Measurements from ENCODE around the gene APBB1IP. TPM values are rescaled to one million over a fixed set of nuclear protein-coding genes. Genes with fewer than 3 reads are reported as not detected.

APBB1IP gene
- total and polyA plus RNA-seq, 2 donors (not counting 1 experiment from before 2014, with no cell fraction given): 60.1 to 97.0 TPM

GRCh38 chr10:26430641-26431163 lies 7.4 kb upstream of the APBB1IP start:
- TF ChIP-seq, protein P1, sequence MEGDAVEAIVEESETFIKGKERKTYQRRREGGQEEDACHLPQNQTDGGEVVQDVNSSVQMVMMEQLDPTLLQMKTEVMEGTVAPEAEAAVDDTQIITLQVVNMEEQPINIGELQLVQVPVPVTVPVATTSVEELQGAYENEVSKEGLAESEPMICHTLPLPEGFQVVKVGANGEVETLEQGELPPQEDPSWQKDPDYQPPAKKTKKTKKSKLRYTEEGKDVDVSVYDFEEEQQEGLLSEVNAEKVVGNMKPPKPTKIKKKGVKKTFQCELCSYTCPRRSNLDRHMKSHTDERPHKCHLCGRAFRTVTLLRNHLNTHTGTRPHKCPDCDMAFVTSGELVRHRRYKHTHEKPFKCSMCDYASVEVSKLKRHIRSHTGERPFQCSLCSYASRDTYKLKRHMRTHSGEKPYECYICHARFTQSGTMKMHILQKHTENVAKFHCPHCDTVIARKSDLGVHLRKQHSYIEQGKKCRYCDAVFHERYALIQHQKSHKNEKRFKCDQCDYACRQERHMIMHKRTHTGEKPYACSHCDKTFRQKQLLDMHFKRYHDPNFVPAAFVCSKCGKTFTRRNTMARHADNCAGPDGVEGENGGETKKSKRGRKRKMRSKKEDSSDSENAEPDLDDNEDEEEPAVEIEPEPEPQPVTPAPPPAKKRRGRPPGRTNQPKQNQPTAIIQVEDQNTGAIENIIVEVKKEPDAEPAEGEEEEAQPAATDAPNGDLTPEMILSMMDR (IDR thresholded peaks at IDR 0.05): no peak
- no peak for TF ChIP-seq EZH2 (IDR thresholded peaks at IDR 0.05; ENCODE audit: borderline replicate concordance, insufficient read depth, low read depth, low read length, poor library complexity, severe bottlenecking)
- Histone ChIP-seq H2AFZ (ENCODE audit: insufficient read depth, low read depth, low read length, poor library complexity, severe bottlenecking) (peak overlapping the region; percentile 77), H3K4me2 (replicated peaks; ENCODE audit: low read depth, low read length, poor library complexity, severe bottlenecking) (peak overlapping the region; percentile 78), H3K9ac (ENCODE audit: low read length) (peak overlapping the region; percentile 56), H4K20me1 (ENCODE audit: control insufficient read depth, insufficient read depth, low read length, poor library complexity, severe bottlenecking) (no peaks in the 10 kb centered on the region), H3K36me3 (replicated peaks in 1 of 2; ENCODE audit: control extremely low read depth in 1 of 2, control insufficient read depth in 1 of 2, extremely low read depth in 1 of 2, insufficient read depth in 2 of 2, low read length in 1 of 2) (no peaks in the 10 kb centered on the region), H3K4me1 (ENCODE audit: control insufficient read depth in 2 of 2, insufficient read depth in 2 of 2, low read length in 2 of 2) (peaks cover 11 to 19% of the 10 kb centered on the region in 2 donors), H3K27ac (ENCODE audit: low read length in 2 of 2) (peak overlapping the region; percentile 51 to 71), H3K9me3 (ENCODE audit: control extremely low read depth in 1 of 3, control insufficient read depth in 2 of 3, insufficient read depth in 1 of 3, low read length in 2 of 3) (no peaks in the 10 kb centered on the region), H3K4me3 (ENCODE audit: control extremely low read depth in 1 of 5, extremely low read depth in 1 of 5, insufficient read depth in 1 of 5, low read depth in 2 of 5, low read length in 4 of 5) (peak overlapping the region in 4 of 5 experiments; percentile 16 to 58 (median 41)), H3K79me2 (ENCODE audit: control insufficient read depth, insufficient read depth, low read length) (peaks cover 39% of the 10 kb centered on the region), H3K27me3 (replicated peaks in 1 of 4; ENCODE audit: control extremely low read depth in 1 of 4, control insufficient read depth in 3 of 4, insufficient read depth in 4 of 4, low read length in 3 of 4) (no peaks in the 10 kb centered on the region)
- Mint-ChIP-seq H3K4me3 (peak overlapping the region; percentile 85), H3K27me3 (no peaks in the 10 kb centered on the region), H3K9me3 (ENCODE audit: insufficient read depth) (no peaks in the 10 kb centered on the region), H3K4me1 (peaks cover 17% of the 10 kb centered on the region), H3K27ac (peak overlapping the region; percentile 93)
- WGBS (ENCODE audit: insufficient coverage): 12% methylated on average over 3 of the region's 4 CpGs
- ChIA-PET POLR2A (interaction anchor here (1.2 kb wide), 1 partner anchor 109 kb away, joined by 5 read pairs; no protein-coding TSS in a partner anchor), CTCF (interaction anchor here (0.6 to 2.9 kb wide), 8 partner anchors 18 to 452 kb away, joined by 3 to 9 read pairs (median 3); no protein-coding TSS in a partner anchor)
- intact Hi-C loops (cut with micrococcal nuclease): no loop called here
- ATAC-seq (ENCODE audit: low read depth) (peak; percentile 93), DNase-seq (peak; percentile 78)

DNA sequence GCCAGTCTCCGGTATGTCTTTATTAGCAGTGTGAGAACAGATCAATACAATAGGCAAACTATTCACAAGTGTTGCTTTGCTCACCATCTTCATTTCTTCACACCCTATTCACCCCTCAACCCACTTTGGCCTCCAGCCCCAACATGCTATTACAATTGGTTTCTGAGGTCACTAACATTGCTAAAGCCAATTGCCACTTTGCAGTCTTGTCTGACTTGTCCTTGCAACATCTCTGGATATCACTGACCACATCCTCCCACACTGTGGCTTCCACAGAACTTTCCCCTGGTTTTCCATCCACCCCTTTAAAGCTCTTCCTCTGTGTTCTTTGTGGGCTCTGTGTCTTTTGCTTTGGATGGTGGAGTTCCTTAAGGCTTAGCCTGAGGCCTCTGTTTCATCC lies 5.2 kb upstream of the APBB1IP start:
- H3K4me1 Mint-ChIP-seq: peaks cover 37% of the 10 kb centered on the region
- H4K20me1 ChIP-seq (ENCODE audit: control insufficient read depth, insufficient read depth, low read length, poor library complexity, severe bottlenecking): no peaks in the 10 kb centered on the region
- H3K4me2 ChIP-seq (replicated peaks; ENCODE audit: low read depth, low read length, poor library complexity, severe bottlenecking): no peak overlapping the region
- no peaks in the 10 kb centered on the region for H3K27me3 Mint-ChIP-seq
- WGBS (ENCODE audit: insufficient coverage): 100% methylated on average over 1 of the region's 1 CpG
- no peak overlapping the region for H3K9ac ChIP-seq (ENCODE audit: low read length)
- TF ChIP-seq, protein P1 (IDR thresholded peaks at IDR 0.05): no peak
- no peak for TF ChIP-seq EZH2 (IDR thresholded peaks at IDR 0.05; ENCODE audit: borderline replicate concordance, insufficient read depth, low read depth, low read length, poor library complexity, severe bottlenecking)
- POLR2A ChIA-PET: no interaction called here
- no peak overlapping the region for H2AFZ ChIP-seq (ENCODE audit: insufficient read depth, low read depth, low read length, poor library complexity, severe bottlenecking)
- H3K27ac Mint-ChIP-seq: no peak overlapping the region
- no peak overlapping the region for H3K4me3 ChIP-seq (ENCODE audit: control extremely low read depth in 1 of 5, extremely low read depth in 1 of 5, insufficient read depth in 1 of 5, low read depth in 2 of 5, low read length in 4 of 5)
- no peak overlapping the region for H3K4me3 Mint-ChIP-seq
- no peak overlapping the region for H3K27ac ChIP-seq (ENCODE audit: low read length in 2 of 2)
- ATAC-seq (ENCODE audit: low read depth): no peak
- H3K9me3 ChIP-seq (ENCODE audit: control extremely low read depth in 1 of 3, control insufficient read depth in 2 of 3, insufficient read depth in 1 of 3, low read length in 2 of 3): no peaks in the 10 kb centered on the region
- H3K27me3 ChIP-seq (replicated peaks in 1 of 4; ENCODE audit: control extremely low read depth in 1 of 4, control insufficient read depth in 3 of 4, insufficient read depth in 4 of 4, low read length in 3 of 4): no peaks in the 10 kb centered on the region
- H3K4me1 ChIP-seq (ENCODE audit: control insufficient read depth in 2 of 2, insufficient read depth in 2 of 2, low read length in 2 of 2): peaks cover 25 to 42% of the 10 kb centered on the region in 2 donors
- no peaks in the 10 kb centered on the region for H3K9me3 Mint-ChIP-seq (ENCODE audit: insufficient read depth)
- H3K36me3 ChIP-seq (replicated peaks in 1 of 2; ENCODE audit: control extremely low read depth in 1 of 2, control insufficient read depth in 1 of 2, extremely low read depth in 1 of 2, insufficient read depth in 2 of 2, low read length in 1 of 2): no peaks in the 10 kb centered on the region
- intact Hi-C loops (cut with micrococcal nuclease): no loop called here
- DNase-seq: no peak
- CTCF ChIA-PET: no interaction called here
- H3K79me2 ChIP-seq (ENCODE audit: control insufficient read depth, insufficient read depth, low read length): peaks cover 53% of the 10 kb centered on the region

Measured in B cell (primary cell).